PC-9 (cell line): Measurements from ENCODE around the gene TCHP.

Experiments used
- EZH2 ChIP-seq: fragments of 200-600 bp; sonication (generic); IDR thresholded peaks from 2 replicates; pipeline ENCODE4 v1.8.0; 2017; ENCODE audit warnings: antibody characterized with exemption, low read depth
- TF ChIP-seq, protein P1 (sequence below): fragments of 200-600 bp; sonication (generic); conservative IDR thresholded peaks from 2 replicates; pipeline ENCODE4 v1.6.1; 2017; ENCODE audit warnings: mixed run types, antibody characterized with exemption, mild to moderate bottlenecking, moderate library complexity

DNA sequence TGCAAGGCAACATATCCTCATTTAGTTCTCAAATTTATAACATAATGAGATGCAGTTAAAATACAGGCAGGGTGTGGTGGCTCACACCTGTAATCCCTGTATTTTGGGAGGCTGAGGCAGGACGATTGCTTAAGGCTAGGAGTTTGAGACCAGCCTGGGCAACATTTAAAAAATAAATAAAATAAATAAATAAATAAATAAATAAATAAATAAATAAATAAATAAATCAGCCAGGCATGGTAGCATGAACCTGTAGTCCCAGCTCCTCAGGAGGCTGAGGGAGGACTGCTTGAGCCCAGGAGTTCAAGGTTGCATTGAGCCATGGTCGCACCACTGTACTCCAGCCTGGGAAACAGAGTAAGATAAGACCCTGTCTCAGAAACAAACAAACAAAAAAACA, 39.4 kb downstream of the TCHP start:
- TF ChIP-seq, protein P1, sequence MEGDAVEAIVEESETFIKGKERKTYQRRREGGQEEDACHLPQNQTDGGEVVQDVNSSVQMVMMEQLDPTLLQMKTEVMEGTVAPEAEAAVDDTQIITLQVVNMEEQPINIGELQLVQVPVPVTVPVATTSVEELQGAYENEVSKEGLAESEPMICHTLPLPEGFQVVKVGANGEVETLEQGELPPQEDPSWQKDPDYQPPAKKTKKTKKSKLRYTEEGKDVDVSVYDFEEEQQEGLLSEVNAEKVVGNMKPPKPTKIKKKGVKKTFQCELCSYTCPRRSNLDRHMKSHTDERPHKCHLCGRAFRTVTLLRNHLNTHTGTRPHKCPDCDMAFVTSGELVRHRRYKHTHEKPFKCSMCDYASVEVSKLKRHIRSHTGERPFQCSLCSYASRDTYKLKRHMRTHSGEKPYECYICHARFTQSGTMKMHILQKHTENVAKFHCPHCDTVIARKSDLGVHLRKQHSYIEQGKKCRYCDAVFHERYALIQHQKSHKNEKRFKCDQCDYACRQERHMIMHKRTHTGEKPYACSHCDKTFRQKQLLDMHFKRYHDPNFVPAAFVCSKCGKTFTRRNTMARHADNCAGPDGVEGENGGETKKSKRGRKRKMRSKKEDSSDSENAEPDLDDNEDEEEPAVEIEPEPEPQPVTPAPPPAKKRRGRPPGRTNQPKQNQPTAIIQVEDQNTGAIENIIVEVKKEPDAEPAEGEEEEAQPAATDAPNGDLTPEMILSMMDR: no peak
- TF ChIP-seq EZH2: no peak
